HepG2 (cell line): ENCODE data around the gene NPHP4. TPM values are rescaled to one million over a fixed set of nuclear protein-coding genes. Genes with fewer than 3 reads are reported as not detected.

Source experiments
- ATAC-seq: fragments of 200-7000 bp; cut with Tn5 transposase; 3 replicates; pipeline ENCODE4 v1.9.1; 2020; ENCODE audit warnings: mild to moderate bottlenecking, moderate library complexity
- BruUV-seq: library from RNA; stranded (reverse); fragments of 400-500 nt; replicated peaks from 2 replicates; lab custom pipeline; 2021; lab: Mats Ljungman, UMichigan
- CTCF ChIA-PET: fragments of 300-600 bp; formaldehyde crosslinking; extraction: SDS; loops from one replicate; lab custom pipeline; 2021; ENCODE audit warnings: low total read pairs, inconsistent platforms, low intra/inter-chr PET ratio; lab: Yijun Ruan, JAX
- POLR2A ChIA-PET: fragments of 350-600 bp; sonication (Branson Sonifier 250); formaldehyde crosslinking; loops from one replicate; lab custom pipeline; 2020; ENCODE audit warnings: antibody characterized with exemption, inconsistent platforms; lab: Yijun Ruan, JAX
- DNase-seq: peaks from one replicate; pipeline ENCODE4 v3.0.0-alpha.2; 2015; ENCODE audit warnings: low spot score
- FAIRE-seq: peaks from 3 replicates; lab custom pipeline; 2011; peaks lifted over from hg19 to GRCh38; lab: Jason Lieb, UNC
- H2AFZ ChIP-seq: one replicate; pipeline ENCODE4 v1.6.1; 2011; ENCODE audit warnings: low read length, inconsistent platforms
- H3K27ac ChIP-seq: fragments of 300-600 bp; 3 replicates; pipeline ENCODE4 v1.8.0; 2011; ENCODE audit warnings: mixed run types, mild to moderate bottlenecking, mixed read lengths, low read length, inconsistent platforms; ENCODE audit not compliant: insufficient read depth; ENCODE audit errors: extremely low read length
- H3K27me3 ChIP-seq, 2 experiments: fragments of 200-600 bp in 1 of 2; 2 replicates in 1 of 2; 3 replicates in 1 of 2; pipeline versions ENCODE4 v1.6.0 to v1.8.0; 2011; ENCODE audit warnings: low read length in 2 of 2, mild to moderate bottlenecking in 2 of 2, moderate library complexity in 2 of 2, inconsistent platforms in 1 of 2; ENCODE audit not compliant: insufficient read depth in 2 of 2, control insufficient read depth in 1 of 2
- H3K36me3 ChIP-seq, 2 experiments: fragments of 200-600 bp in 1 of 2; replicated peaks in 1 of 2; 2 replicates in 1 of 2; 3 replicates in 1 of 2; pipeline versions ENCODE4 v1.5.1 to v1.8.0; 2011; ENCODE audit warnings: low read length in 2 of 2, inconsistent platforms in 1 of 2; ENCODE audit not compliant: insufficient read depth in 2 of 2, control insufficient read depth in 1 of 2
- H3K4me1 ChIP-seq: 2 replicates; pipeline ENCODE4 v1.5.1; 2012; ENCODE audit warnings: low read length, inconsistent platforms; ENCODE audit not compliant: insufficient read depth
- H3K4me2 ChIP-seq: 2 replicates; pipeline ENCODE4 v1.6.0; 2011; ENCODE audit warnings: low read depth, low read length, inconsistent platforms
- H3K4me3 ChIP-seq, 3 experiments: fragments of 200-600 bp in 1 of 3; sonication (generic), shearing (Covaris generic) in 1 of 3; replicated peaks in 1 of 3; 2 replicates each; pipeline ENCODE4 v1.5.1; 2011 to 2016; ENCODE audit warnings: low read length in 3 of 3, inconsistent platforms in 2 of 3, low read depth in 2 of 3, mild to moderate bottlenecking in 2 of 3, control low read depth in 1 of 3, mixed read lengths in 1 of 3; ENCODE audit not compliant: insufficient read depth in 1 of 3
- H3K79me2 ChIP-seq: one replicate; pipeline ENCODE4 v1.6.1; 2011; ENCODE audit warnings: low read length, inconsistent platforms; ENCODE audit not compliant: insufficient read depth
- H3K9ac ChIP-seq: 2 replicates; pipeline ENCODE4 v1.6.0; 2011; ENCODE audit warnings: mild to moderate bottlenecking, low read depth, low read length, inconsistent platforms; ENCODE audit not compliant: insufficient read depth
- H3K9me3 ChIP-seq: 2 replicates; pipeline ENCODE4 v1.5.1; 2012; ENCODE audit warnings: mild to moderate bottlenecking, low read length
- H4K20me1 ChIP-seq: 2 replicates; pipeline ENCODE4 v1.6.0; 2011; ENCODE audit warnings: inconsistent platforms, mild to moderate bottlenecking, low read length, moderate library complexity; ENCODE audit not compliant: insufficient read depth
- ARID2 ChIP-seq: sonication (generic); formaldehyde crosslinking; IDR thresholded peaks from 2 replicates; pipeline ENCODE4 v1.8.1; 2022; ENCODE audit warnings: mild to moderate bottlenecking, missing genetic modification reagents, borderline replicate concordance
- ESRRA ChIP-seq: sonication (generic); formaldehyde crosslinking; IDR thresholded peaks from 2 replicates; pipeline ENCODE4 v1.5.1; 2020; ENCODE audit warnings: mild to moderate bottlenecking, low read depth, missing genetic modification reagents
- FOXO1 ChIP-seq: sonication (generic); formaldehyde crosslinking; IDR thresholded peaks from 2 replicates; pipeline ENCODE4 v1.4.0; 2020; ENCODE audit warnings: missing genetic modification reagents
- HIVEP1 ChIP-seq: sonication (generic); formaldehyde crosslinking; IDR thresholded peaks from 2 replicates; pipeline ENCODE4 v1.4.0; 2020; ENCODE audit warnings: mild to moderate bottlenecking, missing genetic modification reagents
- HNRNPLL ChIP-seq: fragments of 200-400 bp; formaldehyde crosslinking; IDR thresholded peaks from 2 replicates; pipeline ENCODE4 v1.6.1; 2017; ENCODE audit warnings: mild to moderate bottlenecking, low read depth, low read length; ENCODE audit not compliant: poor library complexity, severe bottlenecking
- JUNB ChIP-seq: sonication (generic); formaldehyde crosslinking; IDR thresholded peaks from 2 replicates; pipeline ENCODE4 v1.8.0; 2022; ENCODE audit warnings: missing genetic modification reagents, mild to moderate bottlenecking, borderline replicate concordance
- MATR3 ChIP-seq: sonication (generic); formaldehyde crosslinking; IDR thresholded peaks from 2 replicates; pipeline ENCODE4 v1.4.0; 2020; ENCODE audit warnings: missing genetic modification reagents
- NRL ChIP-seq: sonication (generic); formaldehyde crosslinking; IDR thresholded peaks from 2 replicates; pipeline ENCODE4 v1.5.0; 2020; ENCODE audit warnings: missing genetic modification reagents, mild to moderate bottlenecking, moderate library complexity, borderline replicate concordance
- SNAI1 ChIP-seq: sonication (generic); formaldehyde crosslinking; IDR thresholded peaks from 2 replicates; pipeline ENCODE4 v1.5.0; 2020; ENCODE audit warnings: mild to moderate bottlenecking, missing genetic modification reagents, borderline replicate concordance
- TBP ChIP-seq: sonication (generic); formaldehyde crosslinking; IDR thresholded peaks from 2 replicates; pipeline ENCODE4 v1.5.0; 2020; ENCODE audit warnings: missing genetic modification reagents
- XBP1 ChIP-seq: sonication (generic); formaldehyde crosslinking; IDR thresholded peaks from 2 replicates; pipeline ENCODE4 v1.5.0; 2020; ENCODE audit warnings: missing genetic modification reagents
- ZBTB21 ChIP-seq: sonication (generic); formaldehyde crosslinking; IDR thresholded peaks from 2 replicates; pipeline ENCODE4 v1.4.0; 2020; ENCODE audit warnings: missing genetic modification reagents
- ZNF160 ChIP-seq: sonication (generic); formaldehyde crosslinking; IDR thresholded peaks from 2 replicates; pipeline ENCODE4 v1.8.0; 2022; ENCODE audit warnings: mild to moderate bottlenecking, inconsistent platforms, missing genetic modification reagents
- ZNF235 ChIP-seq: sonication (generic); formaldehyde crosslinking; IDR thresholded peaks from 2 replicates; pipeline ENCODE4 v1.8.1; 2023; ENCODE audit warnings: mild to moderate bottlenecking, missing genetic modification reagents, borderline replicate concordance
- ZNF569 ChIP-seq: sonication (generic); formaldehyde crosslinking; IDR thresholded peaks from 2 replicates; pipeline ENCODE4 v1.5.0; 2020; ENCODE audit warnings: mild to moderate bottlenecking, missing genetic modification reagents, moderate library complexity, borderline replicate concordance
- WGBS: methylation state at CpG from one replicate; pipeline ENCODE4 v1.1.6; 2017; ENCODE audit warnings: low lambda C conversion rate; 5-methylcytosine and 5-hydroxymethylcytosine counted together
- in situ Hi-C: cut with HindIII; loops from 2 replicates; pipeline ENCODE4 v1.10.0; 2017; ENCODE audit warnings: low pct_unique_long_range_greater_than_20kb; ENCODE audit not compliant: extremely low pct_ligation_motif_present
- intact Hi-C: fragments of 100-400 bp; cut with micrococcal nuclease; formaldehyde crosslinking; loops from one replicate; pipeline ENCODE4 v1.10.0; 2022; ENCODE audit not compliant: unreplicated experiment
- polyA plus RNA-seq, 8 experiments: library from polyadenylated mRNA; depleted of rRNA in 3 of 8; stranded (reverse) in 7 of 8; unstranded in 1 of 8; fragments of >200 nt; fragmentation: Illumina TruSeq in 4 of 8; extraction: Trizol in 4 of 8; gene quantifications; 2 replicates each; pipeline versions ENCODE4 v1.2.1 to v1.2.3, GENCODE V29; 2011 to 2016; ENCODE audit warnings: low read depth in 4 of 8, missing spikeins in 1 of 8, mixed read lengths in 1 of 8; ENCODE audit not compliant: insufficient read depth in 1 of 8
- total RNA-seq, 5 experiments: library from RNA; depleted of rRNA; stranded (reverse); fragments of >200 nt; fragmentation: Illumina TruSeq; extraction: Trizol; gene quantifications; 2 replicates each; pipeline ENCODE4 v1.2.3, GENCODE V29; 2016; ENCODE audit warnings: low read depth in 1 of 5
- TF ChIP-seq, protein P1 (sequence below): sonication (generic); formaldehyde crosslinking; IDR thresholded peaks from 2 replicates; pipeline ENCODE4 v1.5.0; 2020; ENCODE audit warnings: mild to moderate bottlenecking, missing genetic modification reagents, borderline replicate concordance
- TF ChIP-seq, protein P2 (sequence below): sonication (generic); formaldehyde crosslinking; conservative IDR thresholded peaks from 2 replicates; pipeline ENCODE4 v1.4.0; 2020; ENCODE audit warnings: missing genetic modification reagents

Gene NPHP4
- total and polyA plus RNA-seq, 2 of the 13 experiments (the other 11 are each of a cell fraction or from before 2014, with no cell fraction given): 4.4 to 6.8 TPM

DNA sequence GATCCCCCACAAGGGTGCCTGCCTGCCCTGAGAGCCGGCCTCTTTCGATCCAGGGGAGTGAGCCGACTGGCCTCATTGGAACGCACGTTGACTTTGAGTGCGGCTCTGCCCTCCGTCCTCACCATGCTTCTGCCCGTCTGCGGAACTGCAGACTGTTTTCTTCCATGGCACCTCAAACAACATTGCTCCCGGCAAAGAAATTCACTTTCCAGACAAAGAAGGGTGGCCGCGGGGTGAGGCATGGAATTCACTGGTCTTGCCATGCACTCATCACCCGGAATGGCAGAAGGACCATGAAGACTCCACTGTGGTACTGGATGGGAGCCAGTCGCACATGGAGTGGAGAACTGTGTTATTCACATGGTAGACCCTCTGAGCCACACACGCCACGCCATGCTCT is 169.5 kb downstream of the NPHP4 start:
- WGBS: 57% methylated on average over 12 of the region's 16 CpGs

DNA sequence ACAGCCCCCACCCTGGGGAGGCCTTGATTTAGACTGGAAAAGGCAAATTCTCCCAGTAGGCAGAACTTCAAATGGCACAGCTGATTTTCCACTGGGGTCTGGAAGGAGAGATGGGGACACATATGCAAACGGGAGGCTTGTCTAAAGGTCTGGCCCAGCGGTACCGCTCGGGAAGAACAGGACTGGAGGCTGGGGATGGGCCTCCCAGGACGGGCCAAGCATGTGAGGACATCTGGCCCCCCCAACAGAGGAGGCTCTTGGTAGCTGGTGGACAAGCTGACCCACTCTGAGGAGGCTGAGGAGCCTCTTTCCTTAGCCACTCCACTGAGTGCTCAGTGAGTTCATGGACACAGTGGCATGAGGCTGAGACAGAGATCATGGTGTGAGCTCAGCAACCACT is 170.0 kb downstream of the NPHP4 start:
- Histone ChIP-seq H3K4me3 (no peak overlapping the region), H3K79me2 (no peaks in the 10 kb centered on the region), H4K20me1 (no peaks in the 10 kb centered on the region), H3K27me3 (peaks cover 2 to 36% of the 10 kb centered on the region in 2 experiments; a peak in 3 of 5 replicates), H3K4me2 (no peak overlapping the region), H3K9me3 (no peaks in the 10 kb centered on the region), H3K4me1 (no peaks in the 10 kb centered on the region), H3K36me3 (no peaks in the 10 kb centered on the region), H3K27ac (no peak overlapping the region), H3K9ac (no peak overlapping the region), H2AFZ (no peak overlapping the region)
- in situ Hi-C loops: no loop called here
- intact Hi-C loops: no loop called here
- CTCF ChIA-PET: no interaction called here
- DNase-seq (no peak), ATAC-seq (no peak), FAIRE-seq (no peak)
- no TSS peak for BruUV-seq
- 28% methylated on average over 5 of the region's 5 CpGs for WGBS
- POLR2A ChIA-PET: no interaction called here
- TF ChIP-seq JUNB: no peak
- TF ChIP-seq FOXO1 (CRISPR knock-in tag): no peak
- no peak for TF ChIP-seq MATR3 (CRISPR knock-in tag)
- no peak for TF ChIP-seq XBP1
- no peak for TF ChIP-seq HNRNPLL
- TF ChIP-seq ARID2: no peak
- TF ChIP-seq TBP (CRISPR knock-in tag): no peak
- no peak for TF ChIP-seq ESRRA (CRISPR knock-in tag)
- TF ChIP-seq NRL: no peak
- no peak for TF ChIP-seq HIVEP1 (CRISPR knock-in tag)
- no peak for TF ChIP-seq ZBTB21
- TF ChIP-seq, protein P1, sequence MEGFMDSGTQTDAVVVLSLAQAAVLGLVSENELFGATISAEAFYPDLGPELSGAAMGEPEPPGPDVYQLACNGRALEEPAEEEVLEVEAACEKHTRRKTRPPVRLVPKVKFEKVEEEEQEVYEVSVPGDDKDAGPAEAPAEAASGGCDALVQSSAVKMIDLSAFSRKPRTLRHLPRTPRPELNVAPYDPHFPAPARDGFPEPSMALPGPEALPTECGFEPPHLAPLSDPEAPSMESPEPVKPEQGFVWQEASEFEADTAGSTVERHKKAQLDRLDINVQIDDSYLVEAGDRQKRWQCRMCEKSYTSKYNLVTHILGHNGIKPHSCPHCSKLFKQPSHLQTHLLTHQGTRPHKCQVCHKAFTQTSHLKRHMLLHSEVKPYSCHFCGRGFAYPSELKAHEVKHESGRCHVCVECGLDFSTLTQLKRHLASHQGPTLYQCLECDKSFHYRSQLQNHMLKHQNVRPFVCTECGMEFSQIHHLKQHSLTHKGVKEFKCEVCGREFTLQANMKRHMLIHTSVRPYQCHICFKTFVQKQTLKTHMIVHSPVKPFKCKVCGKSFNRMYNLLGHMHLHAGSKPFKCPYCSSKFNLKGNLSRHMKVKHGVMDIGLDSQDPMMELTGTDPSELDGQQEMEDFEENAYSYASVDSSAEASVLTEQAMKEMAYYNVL: no peak

More for the DNA sequence above, 169.5 kb downstream of the NPHP4 start:
- H3K4me1 ChIP-seq: no peaks in the 10 kb centered on the region
- H3K4me2 ChIP-seq: no peak overlapping the region
- H3K36me3 ChIP-seq: no peaks in the 10 kb centered on the region
- H2AFZ ChIP-seq: no peak overlapping the region
- intact Hi-C loops: no loop called here
- H3K27ac ChIP-seq: no peak overlapping the region
- no peak for DNase-seq
- no peak for FAIRE-seq
- H3K9me3 ChIP-seq: no peaks in the 10 kb centered on the region
- in situ Hi-C loops: no loop called here
- peaks cover 2 to 41% of the 10 kb centered on the region in 2 experiments; a peak in 4 of 5 replicates for H3K27me3 ChIP-seq
- H4K20me1 ChIP-seq: no peaks in the 10 kb centered on the region
- POLR2A ChIA-PET: no interaction called here
- BruUV-seq: no TSS peak
- no peak for ATAC-seq
- no peaks in the 10 kb centered on the region for H3K79me2 ChIP-seq
- H3K9ac ChIP-seq: no peak overlapping the region
- TF ChIP-seq, protein P2, sequence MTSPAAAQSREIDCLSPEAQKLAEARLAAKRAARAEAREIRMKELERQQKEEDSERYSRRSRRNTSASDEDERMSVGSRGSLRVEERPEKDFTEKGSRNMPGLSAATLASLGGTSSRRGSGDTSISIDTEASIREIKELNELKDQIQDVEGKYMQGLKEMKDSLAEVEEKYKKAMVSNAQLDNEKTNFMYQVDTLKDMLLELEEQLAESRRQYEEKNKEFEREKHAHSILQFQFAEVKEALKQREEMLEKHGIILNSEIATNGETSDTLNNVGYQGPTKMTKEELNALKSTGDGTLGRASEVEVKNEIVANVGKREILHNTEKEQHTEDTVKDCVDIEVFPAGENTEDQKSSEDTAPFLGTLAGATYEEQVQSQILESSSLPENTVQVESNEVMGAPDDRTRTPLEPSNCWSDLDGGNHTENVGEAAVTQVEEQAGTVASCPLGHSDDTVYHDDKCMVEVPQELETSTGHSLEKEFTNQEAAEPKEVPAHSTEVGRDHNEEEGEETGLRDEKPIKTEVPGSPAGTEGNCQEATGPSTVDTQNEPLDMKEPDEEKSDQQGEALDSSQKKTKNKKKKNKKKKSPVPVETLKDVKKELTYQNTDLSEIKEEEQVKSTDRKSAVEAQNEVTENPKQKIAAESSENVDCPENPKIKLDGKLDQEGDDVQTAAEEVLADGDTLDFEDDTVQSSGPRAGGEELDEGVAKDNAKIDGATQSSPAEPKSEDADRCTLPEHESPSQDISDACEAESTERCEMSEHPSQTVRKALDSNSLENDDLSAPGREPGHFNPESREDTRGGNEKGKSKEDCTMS: no peak
- TF ChIP-seq ZNF160 (CRISPR knock-in tag) (no peak), ZNF569 (CRISPR knock-in tag) (no peak), SNAI1 (CRISPR knock-in tag) (no peak), ZNF235 (no peak)
- CTCF ChIA-PET: no interaction called here
- no peak overlapping the region for H3K4me3 ChIP-seq
